Measurements from ENCODE around the gene NATD1.
A peak's percentile ranks its signal among the peaks of the same experiment; 100 is the strongest.

The NATD1 gene

GRCh38 chr17:21275579-21276263 lies 22.5 kb upstream of the NATD1 start:
- DNase-seq (ENCODE audit: low read depth, low spot score): peak; percentile 77

GRCh38 chr17:21275047-21275578 lies 21.9 kb upstream of the NATD1 start:
- no peak for DNase-seq (ENCODE audit: low read depth, low spot score)

- DNase-seq (ENCODE audit: low read depth, low spot score): no peak
Observed at GRCh38 chr17:21272881-21273792, 19.9 kb upstream of the NATD1 start.

- DNase-seq (ENCODE audit: low read depth, low spot score): no peak
Observed at GRCh38 chr17:21272250-21272649, 19.0 kb upstream of the NATD1 start.

GRCh38 chr17:21271454-21272183 lies 18.4 kb upstream of the NATD1 start:
- DNase-seq (ENCODE audit: low read depth, low spot score): no peak

GRCh38 chr17:21269394-21269793 lies 16.2 kb upstream of the NATD1 start:
- DNase-seq (ENCODE audit: low read depth, low spot score): no peak

- DNase-seq (ENCODE audit: low read depth, low spot score): no peak
Observed at GRCh38 chr17:21268596-21269188, 15.5 kb upstream of the NATD1 start.

- no peak for DNase-seq (ENCODE audit: low read depth, low spot score)
Observed at GRCh38 chr17:21263376-21263775, 10.2 kb upstream of the NATD1 start.

GRCh38 chr17:21262259-21262993 lies 9.2 kb upstream of the NATD1 start:
- no peak for DNase-seq (ENCODE audit: low read depth, low spot score)

GRCh38 chr17:21258593-21258992 lies 5.4 kb upstream of the NATD1 start:
- DNase-seq (ENCODE audit: low read depth, low spot score): no peak

- no peak for DNase-seq (ENCODE audit: low read depth, low spot score)
Observed at GRCh38 chr17:21253646-21254441, 634 bp upstream of the NATD1 start.

GRCh38 chr17:21252289-21252795 lies 868 bp downstream of the NATD1 start:
- DNase-seq (ENCODE audit: low read depth, low spot score): no peak

GRCh38 chr17:21251337-21252010 lies 1.7 kb downstream of the NATD1 start:
- DNase-seq (ENCODE audit: low read depth, low spot score): no peak

- no peak for DNase-seq (ENCODE audit: low read depth, low spot score)
Observed at GRCh38 chr17:21250854-21251253, 2.4 kb downstream of the NATD1 start.

- no peak for DNase-seq (ENCODE audit: low read depth, low spot score)
Observed at GRCh38 chr17:21249920-21250703, 3.1 kb downstream of the NATD1 start.

- DNase-seq (ENCODE audit: low read depth, low spot score): no peak
Observed at GRCh38 chr17:21249086-21249795, 4.0 kb downstream of the NATD1 start.

GRCh38 chr17:21248500-21248899 lies 4.7 kb downstream of the NATD1 start:
- DNase-seq (ENCODE audit: low read depth, low spot score): no peak
